HCT116 (cell line): ENCODE results near the gene HFE. TPM values are rescaled to one million over a fixed set of nuclear protein-coding genes. Genes with fewer than 3 reads are reported as not detected.
"Not testable (repeated sequence)": the region's sequence is repeated elsewhere in the genome, so short reads cannot be mapped to it uniquely, and the experiment has no call there.

ENCODE experiments used
- ATAC-seq: fragments of 200-7000 bp; cut with Tn5 transposase; 2 replicates; pipeline ENCODE4 v1.9.1; 2020; ENCODE audit warnings: mild to moderate bottlenecking, moderate library complexity
- BruUV-seq: library from RNA; stranded (reverse); fragments of 400-500 nt; replicated peaks from 2 replicates; lab custom pipeline; 2021; lab: Mats Ljungman, UMichigan
- CTCF ChIA-PET: fragments of 300-600 bp; sonication (Branson Sonifier 250); formaldehyde crosslinking; loops from one replicate; lab custom pipeline; 2021; ENCODE audit warnings: antibody characterized with exemption; lab: Charles Lee
- POLR2A ChIA-PET: fragments of 300-600, 350-600 bp; sonication (Branson Sonifier 250); formaldehyde crosslinking; loops from one replicate; lab custom pipeline; 2021; ENCODE audit warnings: antibody characterized with exemption; lab: Charles Lee
- RAD21 ChIA-PET, 2 experiments: fragments of 300-600 bp; sonication (Branson Sonifier 250); formaldehyde crosslinking; loops; one replicate each; lab custom pipeline; 2023; ENCODE audit warnings: low total read pairs in 2 of 2; ENCODE audit not compliant: uncharacterized antibody in 2 of 2, unreplicated experiment in 2 of 2, low non-redundant PET in 1 of 2; lab: Charles Lee
- DNase-seq: peaks from one replicate; pipeline ENCODE4 v3.0.0-alpha.2; 2010; ENCODE audit warnings: low read depth, low spot score
- H2AFZ ChIP-seq: fragments of 200-600 bp; shearing (Covaris generic), sonication (generic); 2 replicates; pipeline ENCODE4 v1.6.1; 2017; ENCODE audit warnings: low read depth, mixed run types, mixed read lengths, antibody characterized with exemption, low read length; ENCODE audit not compliant: poor library complexity, severe bottlenecking
- H3K27ac ChIP-seq: 2 replicates; pipeline ENCODE4 v1.5.1; 2012; ENCODE audit warnings: low read depth, low read length
- H3K27me3 ChIP-seq: fragments of 200-600 bp; sonication (generic); 2 replicates; pipeline ENCODE4 v1.6.1; 2016; ENCODE audit warnings: mixed run types, low read length, mixed read lengths; ENCODE audit not compliant: insufficient read depth
- H3K36me3 ChIP-seq, 2 experiments: fragments of 200-500 bp in 1 of 2; fragments of 200-600 bp in 1 of 2; sonication (Bioruptor generic) in 1 of 2; sonication (generic) in 1 of 2; 2 replicates each; pipeline versions ENCODE4 v1.5.1 to v1.6.1; 2014 to 2016; ENCODE audit warnings: low read length in 2 of 2, inconsistent platforms in 1 of 2, mixed read lengths in 1 of 2, mixed run types in 1 of 2; ENCODE audit not compliant: insufficient read depth in 2 of 2, control insufficient read depth in 1 of 2
- H3K4me1 ChIP-seq, 2 experiments: fragments of 200-600 bp in 1 of 2; sonication (generic) in 1 of 2; 2 replicates each; pipeline versions ENCODE4 v1.5.1 to v1.6.1; 2012 to 2017; ENCODE audit warnings: low read length in 2 of 2, inconsistent platforms in 1 of 2, mild to moderate bottlenecking in 1 of 2, mixed read lengths in 1 of 2, mixed run types in 1 of 2, moderate library complexity in 1 of 2; ENCODE audit not compliant: insufficient read depth in 2 of 2, control insufficient read depth in 1 of 2
- H3K4me2 ChIP-seq: fragments of 200-600 bp; sonication (generic); 2 replicates; pipeline ENCODE4 v1.6.1; 2017; ENCODE audit warnings: mixed run types, low read length, mixed read lengths
- H3K4me3 ChIP-seq, 2 experiments: fragments of 200-600 bp in 1 of 2; sonication (generic) in 1 of 2; replicated peaks in 1 of 2; 2 replicates each; pipeline ENCODE4 v1.5.1; 2011 to 2016; ENCODE audit warnings: low read length in 2 of 2, control low read depth in 1 of 2, low read depth in 1 of 2, mild to moderate bottlenecking in 1 of 2, mixed read lengths in 1 of 2, mixed run types in 1 of 2
- H3K79me2 ChIP-seq: fragments of 200-600 bp; sonication (generic); 2 replicates; pipeline ENCODE4 v1.6.1; 2017; ENCODE audit warnings: mild to moderate bottlenecking, mixed run types, low read length, moderate library complexity, mixed read lengths; ENCODE audit not compliant: insufficient read depth
- H3K9ac ChIP-seq: fragments of 200-600 bp; sonication (generic); 2 replicates; pipeline ENCODE4 v1.6.1; 2016; ENCODE audit warnings: low read length, mixed read lengths
- H3K9me2 ChIP-seq: fragments of 200-600 bp; sonication (generic), shearing (Covaris generic); 2 replicates; pipeline ENCODE4 v1.6.1; 2017; ENCODE audit warnings: mixed run types, mild to moderate bottlenecking, moderate library complexity; ENCODE audit not compliant: insufficient read depth
- H3K9me3 ChIP-seq, 2 experiments: fragments of 200-500 bp in 1 of 2; fragments of 200-600 bp in 1 of 2; sonication (Bioruptor generic) in 1 of 2; sonication (generic) in 1 of 2; 2 replicates each; pipeline ENCODE4 v1.6.1; 2014 to 2017; ENCODE audit warnings: low read length in 2 of 2, mixed read lengths in 2 of 2, inconsistent platforms in 1 of 2, low read depth in 1 of 2, mild to moderate bottlenecking in 1 of 2, mixed run types in 1 of 2, moderate library complexity in 1 of 2; ENCODE audit not compliant: control insufficient read depth in 1 of 2, insufficient read depth in 1 of 2
- H4K20me1 ChIP-seq: fragments of 200-600 bp; sonication (generic), shearing (Covaris generic); 2 replicates; pipeline ENCODE4 v1.6.1; 2017; ENCODE audit warnings: mixed run types, mild to moderate bottlenecking, moderate library complexity; ENCODE audit not compliant: insufficient read depth
- ATF3 ChIP-seq: IDR thresholded peaks from 2 replicates; pipeline ENCODE4 v1.6.1; 2012
- CEBPB ChIP-seq: IDR thresholded peaks from 2 replicates; pipeline ENCODE4 v1.6.1; 2012; ENCODE audit warnings: low read depth
- EZH2 ChIP-seq: fragments of 200-600 bp; sonication (generic); IDR thresholded peaks from 2 replicates; pipeline ENCODE4 v1.6.1; 2017; ENCODE audit warnings: antibody characterized with exemption, mixed run types
- FOSL1 ChIP-seq: IDR thresholded peaks from 2 replicates; pipeline ENCODE4 v1.6.1; 2012; ENCODE audit warnings: low read depth
- SIN3A ChIP-seq: IDR thresholded peaks from 2 replicates; pipeline ENCODE4 v1.6.1; 2012; ENCODE audit warnings: low read depth
- SRF ChIP-seq: IDR thresholded peaks from 2 replicates; pipeline ENCODE4 v1.6.1; 2012; ENCODE audit warnings: low read depth
- intact Hi-C: fragments of 100-400 bp; cut with micrococcal nuclease; formaldehyde crosslinking; loops from 2 replicates; pipeline ENCODE4 v1.10.0; 2022
- total RNA-seq: library from RNA; stranded (reverse); gene quantifications from one replicate; pipeline ENCODE4 v1.2.1, GENCODE V29; 2021; ENCODE audit not compliant: unreplicated experiment

The HFE gene
- total RNA-seq, 1 experiment from 2014 or later, result 9.8 TPM

DNA sequence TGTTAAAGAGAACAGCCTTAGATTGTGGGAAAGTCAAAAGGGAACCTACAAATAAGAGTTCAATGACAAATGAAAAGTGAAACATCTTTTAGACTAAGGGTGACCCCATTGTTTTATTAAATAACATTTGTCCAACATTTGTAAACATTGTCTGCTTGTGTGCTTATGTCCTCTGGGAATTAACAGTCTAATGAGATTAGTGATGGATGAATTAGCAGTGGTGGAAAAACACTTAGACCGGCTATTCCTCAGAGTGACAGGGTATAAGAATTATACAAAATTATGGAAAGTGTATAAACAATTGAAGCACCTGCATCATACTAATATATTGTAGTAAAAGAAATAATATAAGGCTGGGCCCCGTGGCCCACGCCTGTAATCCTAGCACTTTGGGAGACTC lies 29.3 kb upstream of the HFE start:
- H3K4me2 ChIP-seq, result no peak overlapping the region
- intact Hi-C loops, result loop anchor here (2.0 to 10.0 kb wide), 2 partner anchors 45 to 1837 kb away; a partner anchor contains a TSS
- ChIA-PET RAD21 (no interaction called here), CTCF (no interaction called here), POLR2A (interaction anchor here (0.8 to 6.1 kb wide), 8 partner anchors 26 to 131 kb away, joined by 3 to 76 read pairs (median 32); a partner anchor contains a TSS)
- no peak for TF ChIP-seq SIN3A
- TF ChIP-seq EZH2, result no peak
- TF ChIP-seq ATF3, result no peak
- TF ChIP-seq CEBPB, result no peak
- no peak for TF ChIP-seq SRF
- TF ChIP-seq FOSL1, result no peak
- H3K9ac ChIP-seq, result no peak overlapping the region; the same call in 1 of the 2 replicates
- ATAC-seq (no peak), DNase-seq (no peak)
- peak overlapping the region; percentile 85; the same call in 1 of the 2 replicates for H3K27ac ChIP-seq
- H4K20me1 ChIP-seq, result no peaks in the 10 kb centered on the region
- no peaks in the 10 kb centered on the region for H3K36me3 ChIP-seq
- no peak overlapping the region for H3K4me3 ChIP-seq
- H3K79me2 ChIP-seq, result no peaks in the 10 kb centered on the region
- H3K4me1 ChIP-seq, result peaks cover 30 to 54% of the 10 kb centered on the region in 2 experiments
- no peaks in the 10 kb centered on the region for H3K27me3 ChIP-seq
- BruUV-seq, result no TSS peak
- no peak overlapping the region for H2AFZ ChIP-seq
- H3K9me2 ChIP-seq, result no peaks in the 10 kb centered on the region
- no peaks in the 10 kb centered on the region for H3K9me3 ChIP-seq

DNA sequence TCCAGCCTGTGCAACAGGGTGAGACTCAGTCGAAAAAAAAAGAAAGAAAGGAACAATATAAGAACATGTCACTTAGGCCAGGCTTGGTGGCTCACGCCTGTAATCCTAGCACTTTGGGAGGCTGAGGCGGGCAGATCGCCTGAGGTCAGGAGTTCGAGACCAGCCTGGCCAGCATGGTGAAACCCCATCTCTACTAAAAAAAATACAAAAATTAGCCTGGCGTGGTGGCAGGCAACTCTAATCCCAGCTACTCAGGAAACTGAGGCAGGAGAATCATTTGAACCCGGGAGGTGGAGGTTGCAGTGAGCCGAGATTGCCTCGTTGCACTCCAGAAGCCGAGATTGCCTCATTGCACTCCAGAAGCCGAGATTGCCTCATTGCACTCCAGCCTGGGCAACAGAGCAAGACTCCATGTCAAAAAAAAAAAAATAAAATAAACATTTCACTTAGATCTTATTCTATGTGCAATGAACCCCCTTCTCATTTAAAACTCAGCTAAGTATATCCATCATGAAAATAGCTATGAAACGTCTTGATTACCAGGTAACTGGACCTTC lies 28.7 kb upstream of the HFE start:
- RAD21 ChIA-PET, H3K9ac ChIP-seq, H3K4me2 ChIP-seq, DNase-seq, H3K9me2 ChIP-seq, BruUV-seq, H3K9me3 ChIP-seq, CTCF ChIA-PET, H3K27me3 ChIP-seq, ATAC-seq, H3K79me2 ChIP-seq, H4K20me1 ChIP-seq, H2AFZ ChIP-seq, H3K36me3 ChIP-seq, H3K4me3 ChIP-seq: not testable (repeated sequence)
- intact Hi-C loops, result loop anchor here (10.0 kb wide), 1 partner anchor 1836 kb away; a partner anchor contains a TSS
- H3K27ac ChIP-seq, result peak overlapping the region; percentile 85; the same call in 1 of the 2 replicates
- H3K4me1 ChIP-seq, result peaks cover 23 to 47% of the 10 kb centered on the region in 2 experiments
- POLR2A ChIA-PET, result interaction anchor here (1.0 to 6.1 kb wide), 7 partner anchors 27 to 264 kb away, joined by 4 to 66 read pairs (median 14); a partner anchor contains a TSS
